ENCODE data around the gene HOXB7.

DNA sequence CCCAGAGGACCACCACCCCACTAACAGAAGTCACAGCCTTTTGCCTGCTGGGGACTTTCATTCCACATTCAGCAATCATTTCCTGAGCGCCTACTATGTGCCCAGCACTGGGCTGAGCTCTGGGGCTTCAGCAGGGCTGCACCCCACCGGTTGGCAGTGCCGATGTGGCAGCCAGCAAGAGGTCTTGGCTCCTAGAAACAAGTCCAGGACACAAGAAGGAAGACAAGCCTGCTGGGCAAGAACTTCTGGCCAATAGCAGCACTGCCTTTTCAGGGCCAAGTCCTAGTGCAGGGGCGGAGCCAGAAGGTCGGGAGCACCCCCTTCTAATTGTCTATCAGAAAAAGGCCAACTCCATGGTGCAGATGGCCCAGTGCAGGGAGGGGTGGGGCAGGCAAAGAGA is 28.3 kb upstream of the HOXB7 start:
- TF ChIP-seq NFRKB (IDR thresholded peaks at IDR 0.05) (no peak), CTBP1 (IDR thresholded peaks at IDR 0.05; ENCODE audit: borderline replicate concordance) (no peak), ZNF384 (IDR thresholded peaks at IDR 0.05) (no peak), SP1 (IDR thresholded peaks at IDR 0.05) (no peak), SUZ12 (IDR thresholded peaks at IDR 0.05) (no peak), FOXA1 (IDR thresholded peaks at IDR 0.05) (no peak), HDGF (IDR thresholded peaks at IDR 0.05; ENCODE audit: borderline replicate concordance) (no peak), FOXM1 (IDR thresholded peaks at IDR 0.05; ENCODE audit: borderline replicate concordance) (no peak), FOXK2 (IDR thresholded peaks at IDR 0.05) (no peak), ARNT (IDR thresholded peaks at IDR 0.05) (no peak), BHLHE40 (IDR thresholded peaks at IDR 0.05; ENCODE audit: borderline replicate concordance) (no peak), L3MBTL2 (conservative IDR thresholded peaks at IDR 0.05) (no peak), ELF4 (IDR thresholded peaks at IDR 0.05) (no peak)
- TF ChIP-seq, protein P1, sequence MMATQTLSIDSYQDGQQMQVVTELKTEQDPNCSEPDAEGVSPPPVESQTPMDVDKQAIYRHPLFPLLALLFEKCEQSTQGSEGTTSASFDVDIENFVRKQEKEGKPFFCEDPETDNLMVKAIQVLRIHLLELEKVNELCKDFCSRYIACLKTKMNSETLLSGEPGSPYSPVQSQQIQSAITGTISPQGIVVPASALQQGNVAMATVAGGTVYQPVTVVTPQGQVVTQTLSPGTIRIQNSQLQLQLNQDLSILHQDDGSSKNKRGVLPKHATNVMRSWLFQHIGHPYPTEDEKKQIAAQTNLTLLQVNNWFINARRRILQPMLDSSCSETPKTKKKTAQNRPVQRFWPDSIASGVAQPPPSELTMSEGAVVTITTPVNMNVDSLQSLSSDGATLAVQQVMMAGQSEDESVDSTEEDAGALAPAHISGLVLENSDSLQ (IDR thresholded peaks at IDR 0.05): no peak

All from HEK293T (cell line).